ENCODE data around the gene SYNDIG1.

DNA sequence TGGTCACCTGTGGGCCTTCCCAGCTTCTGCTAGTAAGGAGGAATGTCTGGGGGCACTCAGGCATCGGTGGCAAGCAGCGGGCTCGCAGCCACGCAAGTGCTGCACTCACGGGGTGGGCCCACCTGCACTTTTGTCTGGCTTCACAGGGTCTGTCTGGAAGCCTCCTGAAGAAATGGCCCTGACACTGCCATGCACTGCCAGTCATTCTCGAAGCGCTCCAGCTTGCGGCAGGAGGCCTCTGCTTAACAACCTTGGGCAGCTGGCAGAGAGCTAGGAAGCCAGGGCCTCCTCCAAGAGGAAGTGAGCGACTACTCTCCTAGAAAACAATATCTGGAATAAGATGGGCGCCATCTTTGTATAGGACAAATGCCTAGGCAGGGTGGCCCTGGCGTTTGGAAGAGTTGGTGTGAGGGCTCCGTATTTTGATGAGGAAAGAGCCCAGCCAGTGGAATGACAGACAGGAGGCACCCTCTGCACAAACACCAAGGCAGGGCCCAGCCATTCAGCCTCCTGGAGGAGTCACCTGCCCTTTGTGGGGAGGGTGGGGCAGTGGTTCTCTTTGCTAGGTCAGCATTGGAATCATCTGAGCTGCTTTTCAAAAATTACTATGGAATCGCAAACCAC is 113.9 kb downstream of the SYNDIG1 start:
- TF ChIP-seq, protein P1, sequence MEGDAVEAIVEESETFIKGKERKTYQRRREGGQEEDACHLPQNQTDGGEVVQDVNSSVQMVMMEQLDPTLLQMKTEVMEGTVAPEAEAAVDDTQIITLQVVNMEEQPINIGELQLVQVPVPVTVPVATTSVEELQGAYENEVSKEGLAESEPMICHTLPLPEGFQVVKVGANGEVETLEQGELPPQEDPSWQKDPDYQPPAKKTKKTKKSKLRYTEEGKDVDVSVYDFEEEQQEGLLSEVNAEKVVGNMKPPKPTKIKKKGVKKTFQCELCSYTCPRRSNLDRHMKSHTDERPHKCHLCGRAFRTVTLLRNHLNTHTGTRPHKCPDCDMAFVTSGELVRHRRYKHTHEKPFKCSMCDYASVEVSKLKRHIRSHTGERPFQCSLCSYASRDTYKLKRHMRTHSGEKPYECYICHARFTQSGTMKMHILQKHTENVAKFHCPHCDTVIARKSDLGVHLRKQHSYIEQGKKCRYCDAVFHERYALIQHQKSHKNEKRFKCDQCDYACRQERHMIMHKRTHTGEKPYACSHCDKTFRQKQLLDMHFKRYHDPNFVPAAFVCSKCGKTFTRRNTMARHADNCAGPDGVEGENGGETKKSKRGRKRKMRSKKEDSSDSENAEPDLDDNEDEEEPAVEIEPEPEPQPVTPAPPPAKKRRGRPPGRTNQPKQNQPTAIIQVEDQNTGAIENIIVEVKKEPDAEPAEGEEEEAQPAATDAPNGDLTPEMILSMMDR (conservative IDR thresholded peaks at IDR 0.05; ENCODE audit: low read length), result no peak
- TF ChIP-seq EZH2phosphoT487 (IDR thresholded peaks at IDR 0.05; ENCODE audit: borderline replicate concordance, low read depth, low read length), result no peak
